Mesenchymal stem cell (in vitro differentiated cells and primary cell): Measurements from ENCODE around the gene MRPL38.

ENCODE experiments used
- DNase-seq: peaks from one replicate; pipeline ENCODE4 v3.0.0-alpha.2; 2013
- H2AFZ ChIP-seq: one replicate; pipeline ENCODE4 v1.6.1; 2013; ENCODE audit warnings: low read depth, mild to moderate bottlenecking, control low read depth, inconsistent platforms, low read length, moderate library complexity
- H2AK5ac ChIP-seq: 2 replicates; pipeline ENCODE4 v1.6.1; 2013; ENCODE audit warnings: low read length, moderate library complexity, mild to moderate bottlenecking, inconsistent platforms; ENCODE audit not compliant: severe bottlenecking
- H2BK120ac ChIP-seq: one replicate; pipeline ENCODE4 v1.6.1; 2013; ENCODE audit warnings: low read depth, mild to moderate bottlenecking, inconsistent platforms, low read length, moderate library complexity
- H2BK12ac ChIP-seq, 2 experiments: one replicate each; pipeline ENCODE4 v1.6.1; 2013; ENCODE audit warnings: inconsistent platforms in 2 of 2, low read length in 2 of 2, mild to moderate bottlenecking in 2 of 2, moderate library complexity in 2 of 2, control low read depth in 1 of 2
- H2BK15ac ChIP-seq: one replicate; pipeline ENCODE4 v1.6.1; 2013; ENCODE audit warnings: mild to moderate bottlenecking, low read depth, inconsistent platforms; ENCODE audit not compliant: poor library complexity, severe bottlenecking
- H2BK5ac ChIP-seq: 2 replicates; pipeline ENCODE4 v1.6.1; 2013; ENCODE audit warnings: low read depth, mild to moderate bottlenecking, low read length, control low read depth, inconsistent platforms; ENCODE audit not compliant: poor library complexity, severe bottlenecking
- H3K14ac ChIP-seq, 2 experiments: one replicate each; pipeline ENCODE4 v1.6.1; 2013; ENCODE audit warnings: inconsistent platforms in 2 of 2, low read length in 2 of 2, control low read depth in 1 of 2, mild to moderate bottlenecking in 1 of 2, moderate library complexity in 1 of 2
- H3K18ac ChIP-seq, 2 experiments: one replicate each; pipeline ENCODE4 v1.6.1; 2013; ENCODE audit warnings: inconsistent platforms in 2 of 2, low read length in 2 of 2, control low read depth in 1 of 2, low read depth in 1 of 2, mild to moderate bottlenecking in 1 of 2
- H3K23ac ChIP-seq, 2 experiments: one replicate each; pipeline ENCODE4 v1.6.1; 2013; ENCODE audit warnings: inconsistent platforms in 2 of 2, low read length in 2 of 2, mild to moderate bottlenecking in 2 of 2, moderate library complexity in 2 of 2, control low read depth in 1 of 2
- H3K27ac ChIP-seq: 2 replicates; pipeline ENCODE4 v1.5.1; 2013; ENCODE audit warnings: mild to moderate bottlenecking, moderate library complexity, low read length, control low read depth, inconsistent platforms; ENCODE audit not compliant: poor library complexity, severe bottlenecking
- H3K27me3 ChIP-seq, 2 experiments: 2 replicates each; pipeline versions ENCODE4 v1.6.1 to v1.7.0; 2013; ENCODE audit warnings: low read length in 2 of 2, mild to moderate bottlenecking in 2 of 2, moderate library complexity in 2 of 2, control low read depth in 1 of 2, inconsistent platforms in 1 of 2; ENCODE audit not compliant: control insufficient read depth in 1 of 2, insufficient read depth in 1 of 2
- H3K36me3 ChIP-seq, 2 experiments: 2 replicates each; pipeline versions ENCODE4 v1.6.1 to v1.7.0; 2013; ENCODE audit warnings: low read length in 2 of 2, control low read depth in 1 of 2, inconsistent platforms in 1 of 2, low read depth in 1 of 2, mild to moderate bottlenecking in 1 of 2; ENCODE audit not compliant: insufficient read depth in 2 of 2, control insufficient read depth in 1 of 2
- H3K4ac ChIP-seq, 2 experiments: one replicate each; pipeline ENCODE4 v1.6.1; 2013; ENCODE audit warnings: inconsistent platforms in 2 of 2, low read length in 2 of 2, mild to moderate bottlenecking in 2 of 2, moderate library complexity in 2 of 2, control low read depth in 1 of 2, low read depth in 1 of 2
- H3K4me1 ChIP-seq: 2 replicates; pipeline ENCODE4 v1.6.1; 2013; ENCODE audit warnings: low read depth, low read length, control low read depth; ENCODE audit not compliant: control insufficient read depth, insufficient read depth
- H3K4me2 ChIP-seq: 2 replicates; pipeline ENCODE4 v1.6.1; 2013; ENCODE audit warnings: low read length, mild to moderate bottlenecking, inconsistent platforms; ENCODE audit not compliant: poor library complexity, severe bottlenecking
- H3K4me3 ChIP-seq, 2 experiments: 2 replicates each; pipeline versions ENCODE4 v1.5.1 to v1.7.0; 2013; ENCODE audit warnings: low read length in 2 of 2, mild to moderate bottlenecking in 2 of 2, control low read depth in 1 of 2, low read depth in 1 of 2; ENCODE audit not compliant: insufficient read depth in 1 of 2
- H3K79me1 ChIP-seq: replicated peaks from 2 replicates; pipeline ENCODE4 v1.6.1; 2013; ENCODE audit warnings: mild to moderate bottlenecking, control low read depth, low read length, inconsistent platforms; ENCODE audit not compliant: poor library complexity, severe bottlenecking
- H3K9ac ChIP-seq: 2 replicates; pipeline ENCODE4 v1.7.0; 2013; ENCODE audit warnings: mild to moderate bottlenecking, low read length, moderate library complexity
- H3K9me3 ChIP-seq: 2 replicates; pipeline ENCODE4 v1.7.0; 2013; ENCODE audit warnings: mild to moderate bottlenecking, low read length; ENCODE audit not compliant: control insufficient read depth
- H4K8ac ChIP-seq: one replicate; pipeline ENCODE4 v1.6.1; 2013; ENCODE audit warnings: inconsistent platforms, mild to moderate bottlenecking, low read length, moderate library complexity
- H4K91ac ChIP-seq: one replicate; pipeline ENCODE4 v1.6.1; 2013; ENCODE audit warnings: mild to moderate bottlenecking, low read length, inconsistent platforms
- WGBS: methylation state at CpG from one replicate; pipeline ENCODE4 v1.1.7; 2013; ENCODE audit warnings: mixed read lengths; 5-methylcytosine and 5-hydroxymethylcytosine counted together

MRPL38 gene

DNA sequence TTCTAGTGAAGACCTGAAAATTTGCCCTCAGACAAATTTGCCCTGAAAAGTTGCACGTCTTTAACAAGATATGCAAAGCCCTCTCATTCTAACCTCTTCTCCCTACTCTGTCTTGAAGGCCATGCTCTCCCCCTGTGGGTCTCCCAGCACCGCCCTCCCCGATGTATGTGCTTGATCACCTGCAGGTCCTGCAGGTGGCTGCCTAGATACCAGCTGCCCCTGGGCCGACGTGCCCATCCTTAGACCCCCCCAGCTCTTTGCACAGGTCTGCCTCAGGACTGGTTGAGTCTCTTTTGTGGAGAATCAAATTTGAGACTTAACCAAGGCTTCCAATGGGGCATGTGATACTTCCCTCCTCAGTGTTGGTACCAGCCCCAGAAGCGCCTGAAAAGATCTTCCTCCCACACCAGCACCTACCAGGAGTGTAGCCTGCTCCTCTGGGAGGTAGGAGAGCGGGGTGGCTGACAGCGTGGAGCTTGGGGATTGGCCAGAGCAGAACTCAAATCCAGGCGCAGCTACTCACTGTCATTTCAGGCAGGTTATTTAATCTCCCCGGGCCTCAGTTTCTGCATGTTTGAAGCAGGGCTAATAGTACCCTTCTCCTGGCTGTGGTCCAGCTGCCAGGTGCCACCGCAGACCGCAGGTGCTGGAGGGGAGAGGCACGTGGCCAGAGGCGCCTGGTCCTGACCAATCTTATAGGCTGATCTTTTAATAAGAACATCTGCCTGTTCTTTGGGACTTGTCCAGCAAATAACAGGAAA, 4.5 kb upstream of the MRPL38 start:
- peak overlapping the region; percentile 41 for H4K8ac ChIP-seq
- no peak overlapping the region for H3K4me3 ChIP-seq
- WGBS, result 94% methylated on average over 12 of the region's 14 CpGs
- no peak overlapping the region for H2BK15ac ChIP-seq
- no peak overlapping the region for H3K4ac ChIP-seq
- H4K91ac ChIP-seq, result no peak overlapping the region
- no peak overlapping the region for H3K23ac ChIP-seq
- H3K9me3 ChIP-seq, result no peaks in the 10 kb centered on the region
- no peak overlapping the region for H2AFZ ChIP-seq
- no peak overlapping the region for H3K4me2 ChIP-seq
- no peak overlapping the region for H2AK5ac ChIP-seq
- no peak overlapping the region for H2BK5ac ChIP-seq
- no peak overlapping the region for H2BK120ac ChIP-seq
- H3K36me3 ChIP-seq, result peaks cover 16 to 19% of the 10 kb centered on the region in 2 experiments
- H3K9ac ChIP-seq, result no peak overlapping the region
- no peak overlapping the region for H3K18ac ChIP-seq
- H2BK12ac ChIP-seq, result no peak overlapping the region
- H3K14ac ChIP-seq, result no peak overlapping the region
- H3K4me1 ChIP-seq, result peaks cover 9% of the 10 kb centered on the region
- DNase-seq, result no peak
- H3K27me3 ChIP-seq, result no peaks in the 10 kb centered on the region
- no peaks in the 10 kb centered on the region for H3K79me1 ChIP-seq
- H3K27ac ChIP-seq, result no peak overlapping the region

DNA sequence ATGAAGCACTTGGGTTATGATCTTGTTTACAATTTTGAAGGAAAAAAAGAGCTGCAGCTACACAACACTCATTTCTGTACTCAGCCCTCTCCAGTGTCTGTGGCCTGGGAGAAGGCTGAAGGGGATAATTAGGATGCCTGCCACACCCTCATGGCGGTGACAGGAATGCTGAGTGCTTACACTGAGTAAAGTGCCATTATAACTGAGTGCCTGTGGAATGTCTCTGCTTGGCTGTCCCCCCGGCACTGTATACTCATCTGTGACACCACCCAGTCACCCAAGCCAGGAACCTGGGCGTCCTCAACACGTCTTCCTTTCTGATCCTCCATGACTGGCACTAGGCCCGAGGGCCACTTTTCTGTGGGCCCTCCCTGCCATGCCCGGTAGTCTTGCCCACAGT, 3.5 kb upstream of the MRPL38 start:
- 64% methylated on average over 6 of the region's 6 CpGs for WGBS
- H2AFZ ChIP-seq, result no peak overlapping the region
- H3K9me3 ChIP-seq, result no peaks in the 10 kb centered on the region
- H4K91ac ChIP-seq, result no peak overlapping the region
- no peak overlapping the region for H3K18ac ChIP-seq
- H3K27ac ChIP-seq, result no peak overlapping the region
- H3K27me3 ChIP-seq, result no peaks in the 10 kb centered on the region
- H3K4ac ChIP-seq, result no peak overlapping the region
- no peak overlapping the region for H2BK15ac ChIP-seq
- H3K9ac ChIP-seq, result no peak overlapping the region
- peaks cover 14% of the 10 kb centered on the region for H3K4me1 ChIP-seq
- H2BK5ac ChIP-seq, result no peak overlapping the region
- DNase-seq, result no peak
- H2BK120ac ChIP-seq, result no peak overlapping the region
- no peak overlapping the region for H3K4me3 ChIP-seq
- no peak overlapping the region for H2AK5ac ChIP-seq
- H3K4me2 ChIP-seq, result no peak overlapping the region
- H3K36me3 ChIP-seq, result peaks cover 8 to 11% of the 10 kb centered on the region in 2 experiments
- H3K23ac ChIP-seq, result no peak overlapping the region
- peaks cover 2% of the 10 kb centered on the region for H3K79me1 ChIP-seq
- H2BK12ac ChIP-seq, result no peak overlapping the region
- H4K8ac ChIP-seq, result peak overlapping the region; percentile 30
- peak overlapping the region in 1 of 2 experiments; percentile 22 for H3K14ac ChIP-seq

DNA sequence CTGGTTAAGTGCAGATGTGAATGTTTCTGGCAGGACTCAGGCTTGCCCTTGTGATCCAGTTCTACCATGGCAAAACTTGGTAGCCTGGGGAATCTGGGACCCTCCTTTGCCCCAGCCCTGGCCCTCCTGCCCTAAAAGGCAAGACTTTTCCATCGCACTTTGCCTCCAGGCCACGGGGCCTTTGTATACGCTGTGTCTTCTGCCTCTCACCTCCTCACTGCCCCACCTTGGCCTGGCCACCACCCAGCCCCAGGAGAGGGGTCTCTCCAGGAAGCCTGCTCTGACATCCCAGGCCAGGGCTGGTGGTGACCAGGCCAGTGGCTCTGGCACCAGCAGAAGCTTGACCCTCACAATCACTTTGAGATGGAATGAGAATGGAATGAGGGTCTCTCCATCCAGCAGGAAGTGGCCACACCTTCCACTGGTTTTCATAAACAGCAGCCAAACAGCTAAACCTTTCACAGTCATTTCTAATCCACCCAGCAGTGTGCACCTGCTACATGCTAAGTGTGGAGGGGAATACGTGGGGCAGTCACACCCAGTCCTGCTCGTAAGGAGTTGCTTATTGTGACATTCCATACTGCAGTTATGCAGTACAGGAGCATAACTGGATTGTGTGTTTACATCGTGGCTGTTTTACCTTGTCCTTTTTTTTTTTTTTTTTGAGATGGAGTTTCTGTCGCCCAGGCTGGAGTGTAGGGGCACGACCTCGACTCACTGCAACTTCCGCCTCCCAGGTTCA, 1.6 kb upstream of the MRPL38 start:
- Histone ChIP-seq H2BK12ac (peak overlapping the region; percentile 22 to 63), H3K79me1 (peaks cover 8% of the 10 kb centered on the region)

GRCh38 chr17:75902406-75902805, 2.3 kb downstream of the MRPL38 start:
- Histone ChIP-seq H2BK12ac (no peak overlapping the region), H4K91ac (no peak overlapping the region), H3K4me2 (no peak overlapping the region), H2BK5ac (no peak overlapping the region), H3K4me3 (no peak overlapping the region), H2BK120ac (no peak overlapping the region), H3K27me3 (no peaks in the 10 kb centered on the region), H2AK5ac (no peak overlapping the region), H3K9me3 (no peaks in the 10 kb centered on the region), H3K36me3 (peaks cover 47% of the 10 kb centered on the region in 2 experiments), H3K9ac (no peak overlapping the region), H3K18ac (no peak overlapping the region), H3K23ac (no peak overlapping the region), H3K14ac (no peak overlapping the region), H2BK15ac (no peak overlapping the region), H2AFZ (no peak overlapping the region), H3K4ac (no peak overlapping the region), H3K27ac (no peak overlapping the region), H3K4me1 (peaks cover 19% of the 10 kb centered on the region), H4K8ac (no peak overlapping the region), H3K79me1 (peaks cover 25% of the 10 kb centered on the region)
- WGBS, result 97% methylated on average over 6 of the region's 6 CpGs
- DNase-seq, result no peak

More for the DNA sequence above, 1.6 kb upstream of the MRPL38 start:
- Histone ChIP-seq H3K4me1 (peaks cover 23% of the 10 kb centered on the region), H4K8ac (peak overlapping the region; percentile 31), H2BK120ac (no peak overlapping the region), H3K18ac (no peak overlapping the region), H3K9ac (no peak overlapping the region), H3K27me3 (no peaks in the 10 kb centered on the region), H3K27ac (no peak overlapping the region), H3K23ac (no peak overlapping the region), H3K4me3 (no peak overlapping the region), H3K4me2 (no peak overlapping the region), H3K9me3 (no peaks in the 10 kb centered on the region), H2BK5ac (no peak overlapping the region), H3K14ac (no peak overlapping the region), H2BK15ac (peak overlapping the region; percentile 36), H3K36me3 (peaks cover 13 to 17% of the 10 kb centered on the region in 2 experiments), H2AFZ (no peak overlapping the region), H2AK5ac (peak overlapping the region; percentile 30), H4K91ac (peak overlapping the region; percentile 67), H3K4ac (peak overlapping the region in 1 of 2 experiments; percentile 60)
- WGBS, result 97% methylated on average over 7 of the region's 10 CpGs
- no peak for DNase-seq
